ENCODE measurements around the gene PAH.

DNA sequence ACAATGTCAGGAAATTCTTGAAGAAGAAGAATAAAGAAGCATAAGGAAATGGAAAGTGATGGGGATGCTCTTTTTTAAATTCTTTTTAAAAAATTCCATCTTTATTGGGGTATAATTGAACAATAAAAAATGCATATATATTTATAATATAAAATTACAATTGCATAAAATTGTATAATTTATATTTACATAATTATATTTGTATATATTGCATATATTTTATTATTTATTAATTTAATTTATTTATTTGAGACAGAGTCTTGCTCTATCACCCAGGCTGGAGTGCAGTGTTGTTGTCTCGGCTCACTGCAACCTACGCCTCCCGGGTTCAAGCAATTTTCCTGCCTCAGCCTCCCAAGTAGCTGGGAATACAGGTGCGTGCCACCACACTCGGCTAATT is 36.3 kb downstream of the PAH start:
- no peak for TF ChIP-seq POLR2A (IDR thresholded peaks at IDR 0.05; ENCODE audit: control extremely low read depth in 1 of 2, low read depth in 2 of 2, low read length in 2 of 2)
- no peak for TF ChIP-seq RNF2 (IDR thresholded peaks at IDR 0.05; ENCODE audit: borderline replicate concordance, low read depth, low read length, missing control alignments, poor library complexity, severe bottlenecking)
- no peak for TF ChIP-seq CTCF (IDR thresholded peaks at IDR 0.05; ENCODE audit: control extremely low read depth in 1 of 3, insufficient read depth in 1 of 3, low read depth in 1 of 3, low read length in 3 of 3)
- no peak for TF ChIP-seq NRF1 (IDR thresholded peaks at IDR 0.05; ENCODE audit: low read depth, low read length)
- no peak for TF ChIP-seq SRF (IDR thresholded peaks at IDR 0.05; ENCODE audit: low read depth, low read length)
- no peak for TF ChIP-seq EGR1 (IDR thresholded peaks at IDR 0.05; ENCODE audit: borderline replicate concordance, low read depth, low read length)
- TF ChIP-seq ATF3 (IDR thresholded peaks at IDR 0.05; ENCODE audit: insufficient read depth, low read depth, low read length): no peak
- TF ChIP-seq EZH2 (IDR thresholded peaks at IDR 0.05; ENCODE audit: low read depth, low read length, severe bottlenecking): no peak
- TF ChIP-seq TCF12 (IDR thresholded peaks at IDR 0.05; ENCODE audit: low read depth, low read length): no peak

All from H1 (cell line).